Caco-2 (cell line): Measurements from ENCODE around the gene TCAF1. TPM values are rescaled to one million over a fixed set of nuclear protein-coding genes. Genes with fewer than 3 reads are reported as not detected.

ENCODE experiments used
- BruUV-seq: library from RNA; stranded (reverse); fragments of 400-500 nt; replicated peaks from 2 replicates; lab custom pipeline; 2021; lab: Mats Ljungman, UMichigan
- CTCF ChIA-PET: fragments of 300-600 bp; sonication (Branson Sonifier 250); formaldehyde crosslinking; loops from one replicate; lab custom pipeline; 2022; ENCODE audit warnings: antibody characterized with exemption; lab: Charles Lee
- POLR2A ChIA-PET: fragments of 300-600 bp; sonication (Branson Sonifier 250); formaldehyde crosslinking; loops from one replicate; lab custom pipeline; 2022; ENCODE audit warnings: antibody characterized with exemption; lab: Charles Lee
- DNase-seq, 2 experiments: peaks; one replicate each; pipeline versions ENCODE4 v3.0.0 to v3.0.0-alpha.2; 2020 to 2022
- H3K27me3 ChIP-seq: replicated peaks from 2 replicates; pipeline ENCODE4 v1.6.0; 2011; ENCODE audit warnings: low read length; ENCODE audit not compliant: control insufficient read depth, insufficient read depth
- H3K36me3 ChIP-seq: 2 replicates; pipeline ENCODE4 v1.5.1; 2011; ENCODE audit warnings: low read length; ENCODE audit not compliant: control insufficient read depth, insufficient read depth
- H3K4me1 ChIP-seq: fragments of 250-450 bp; sonication (Bioruptor Pico); 2 replicates; pipeline ENCODE4 v1.5.1; 2020; ENCODE audit warnings: mild to moderate bottlenecking
- H3K4me3 ChIP-seq: 2 replicates; pipeline ENCODE4 v1.5.1; 2011; ENCODE audit warnings: low read depth, mild to moderate bottlenecking, control low read depth, low read length
- H3K9me3 ChIP-seq: fragments of 250-450 bp; sonication (Bioruptor Pico); 2 replicates; pipeline ENCODE4 v1.5.1; 2020; ENCODE audit warnings: mild to moderate bottlenecking, moderate library complexity
- H3K27ac Mint-ChIP-seq: one replicate; pipeline ENCODE4 v1.8.0; 2022; ENCODE audit warnings: mixed read lengths; ENCODE audit not compliant: unreplicated experiment
- H3K27me3 Mint-ChIP-seq: one replicate; pipeline ENCODE4 v1.8.0; 2022; ENCODE audit warnings: mixed read lengths; ENCODE audit not compliant: insufficient read depth, unreplicated experiment
- H3K36me3 Mint-ChIP-seq: one replicate; pipeline ENCODE4 v1.8.0; 2022; ENCODE audit warnings: mild to moderate bottlenecking, mixed read lengths; ENCODE audit not compliant: insufficient read depth, unreplicated experiment
- H3K4me1 Mint-ChIP-seq: one replicate; pipeline ENCODE4 v1.8.0; 2022; ENCODE audit warnings: low read depth, mixed read lengths; ENCODE audit not compliant: unreplicated experiment
- H3K4me3 Mint-ChIP-seq: one replicate; pipeline ENCODE4 v1.8.0; 2022; ENCODE audit warnings: mild to moderate bottlenecking, moderate library complexity, mixed read lengths; ENCODE audit not compliant: unreplicated experiment
- H3K9me3 Mint-ChIP-seq: one replicate; pipeline ENCODE4 v1.8.0; 2022; ENCODE audit warnings: mixed read lengths; ENCODE audit not compliant: unreplicated experiment
- intact Hi-C: fragments of 100-400 bp; cut with micrococcal nuclease; formaldehyde crosslinking; loops from one replicate; pipeline ENCODE4 v1.10.0; 2022; ENCODE audit not compliant: unreplicated experiment
- total RNA-seq: library from RNA; stranded (reverse); gene quantifications from 2 replicates; pipeline ENCODE4 v1.2.3, GENCODE V29; 2022
- TF ChIP-seq, protein P1 (sequence below), 2 experiments: fragments of 200-600 bp in 1 of 2; IDR thresholded peaks; 1 replicate in 1 of 2; 2 replicates in 1 of 2; pipeline versions ENCODE4 v1.5.1 to v1.8.0; 2011 to 2022; ENCODE audit warnings: antibody characterized with exemption in 1 of 2, control low read depth in 1 of 2, inconsistent platforms in 1 of 2, low read depth in 1 of 2, low read length in 1 of 2, mild to moderate bottlenecking in 1 of 2, moderate library complexity in 1 of 2; ENCODE audit not compliant: insufficient read depth in 1 of 2, severe bottlenecking in 1 of 2, unreplicated experiment in 1 of 2

The TCAF1 gene
- total RNA-seq, 1 experiment from 2014 or later = 92.3 TPM

- H3K27me3 Mint-ChIP-seq = no peaks in the 10 kb centered on the region
Measured at GRCh38 chr7:143892527-143893300, 9.3 kb downstream of the TCAF1 start.

GRCh38 chr7:143891457-143891856 lies 10.5 kb downstream of the TCAF1 start:
- DNase-seq = no peak
- H3K4me3 ChIP-seq = no peak overlapping the region
- no peaks in the 10 kb centered on the region for H3K4me1 ChIP-seq
- peaks cover 12% of the 10 kb centered on the region for H3K4me1 Mint-ChIP-seq
- H3K36me3 Mint-ChIP-seq = peaks cover 53% of the 10 kb centered on the region
- H3K27me3 Mint-ChIP-seq = no peaks in the 10 kb centered on the region
- no peak overlapping the region for H3K27ac Mint-ChIP-seq
- H3K9me3 ChIP-seq = peaks cover 12% of the 10 kb centered on the region; the same call in 1 of the 2 replicates
- no TSS peak for BruUV-seq
- TF ChIP-seq, protein P1, sequence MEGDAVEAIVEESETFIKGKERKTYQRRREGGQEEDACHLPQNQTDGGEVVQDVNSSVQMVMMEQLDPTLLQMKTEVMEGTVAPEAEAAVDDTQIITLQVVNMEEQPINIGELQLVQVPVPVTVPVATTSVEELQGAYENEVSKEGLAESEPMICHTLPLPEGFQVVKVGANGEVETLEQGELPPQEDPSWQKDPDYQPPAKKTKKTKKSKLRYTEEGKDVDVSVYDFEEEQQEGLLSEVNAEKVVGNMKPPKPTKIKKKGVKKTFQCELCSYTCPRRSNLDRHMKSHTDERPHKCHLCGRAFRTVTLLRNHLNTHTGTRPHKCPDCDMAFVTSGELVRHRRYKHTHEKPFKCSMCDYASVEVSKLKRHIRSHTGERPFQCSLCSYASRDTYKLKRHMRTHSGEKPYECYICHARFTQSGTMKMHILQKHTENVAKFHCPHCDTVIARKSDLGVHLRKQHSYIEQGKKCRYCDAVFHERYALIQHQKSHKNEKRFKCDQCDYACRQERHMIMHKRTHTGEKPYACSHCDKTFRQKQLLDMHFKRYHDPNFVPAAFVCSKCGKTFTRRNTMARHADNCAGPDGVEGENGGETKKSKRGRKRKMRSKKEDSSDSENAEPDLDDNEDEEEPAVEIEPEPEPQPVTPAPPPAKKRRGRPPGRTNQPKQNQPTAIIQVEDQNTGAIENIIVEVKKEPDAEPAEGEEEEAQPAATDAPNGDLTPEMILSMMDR (IDR thresholded peaks at IDR 0.05; ENCODE audit: insufficient read depth in 1 of 2, low read depth in 1 of 2, low read length in 1 of 2, severe bottlenecking in 1 of 2, unreplicated experiment in 1 of 2) = no peak
- CTCF ChIA-PET = no interaction called here
- no peaks in the 10 kb centered on the region for H3K27me3 ChIP-seq
- H3K4me3 Mint-ChIP-seq = no peak overlapping the region
- POLR2A ChIA-PET = no interaction called here
- H3K36me3 ChIP-seq = no peaks in the 10 kb centered on the region; the same call in 1 of the 2 replicates
- intact Hi-C loops = no loop called here
- peaks cover 9% of the 10 kb centered on the region for H3K9me3 Mint-ChIP-seq

More at GRCh38 chr7:143892527-143893300, 9.3 kb downstream of the TCAF1 start:
- peaks cover 12% of the 10 kb centered on the region; the same call in 1 of the 2 replicates for H3K9me3 ChIP-seq
- TF ChIP-seq, protein P1 (IDR thresholded peaks at IDR 0.05; ENCODE audit: insufficient read depth in 1 of 2, low read depth in 1 of 2, low read length in 1 of 2, severe bottlenecking in 1 of 2, unreplicated experiment in 1 of 2) = peak; percentile 15 to 22
- POLR2A ChIA-PET = no interaction called here
- Mint-ChIP-seq H3K4me1 (peaks cover 12% of the 10 kb centered on the region), H3K4me3 (no peak overlapping the region), H3K36me3 (peaks cover 41% of the 10 kb centered on the region), H3K27ac (no peak overlapping the region), H3K9me3 (peaks cover 9% of the 10 kb centered on the region)
- intact Hi-C loops = no loop called here
- no peaks in the 10 kb centered on the region; the same call in 1 of the 2 replicates for H3K36me3 ChIP-seq
- no peak overlapping the region for H3K4me3 ChIP-seq
- H3K27me3 ChIP-seq = no peaks in the 10 kb centered on the region
- H3K4me1 ChIP-seq = no peaks in the 10 kb centered on the region
- peak in 1 of 2 experiments; percentile 35 for DNase-seq
- no TSS peak for BruUV-seq
- CTCF ChIA-PET = interaction anchor here (0.6 kb wide), 3 partner anchors 9 to 18 kb away, joined by 3 to 10 read pairs (median 3); partner anchors contain the start of gene TCAF1

GRCh38 chr7:143890558-143890957 lies 11.4 kb downstream of the TCAF1 start:
- Mint-ChIP-seq H3K9me3 (peaks cover 9% of the 10 kb centered on the region), H3K27ac (no peak overlapping the region), H3K4me1 (peaks cover 10% of the 10 kb centered on the region), H3K36me3 (peaks cover 59% of the 10 kb centered on the region), H3K4me3 (no peak overlapping the region), H3K27me3 (no peaks in the 10 kb centered on the region)
- TF ChIP-seq, protein P1 (IDR thresholded peaks at IDR 0.05; ENCODE audit: insufficient read depth in 1 of 2, low read depth in 1 of 2, low read length in 1 of 2, severe bottlenecking in 1 of 2, unreplicated experiment in 1 of 2) = no peak
- DNase-seq = no peak
- ChIA-PET CTCF (no interaction called here), POLR2A (no interaction called here)
- BruUV-seq = no TSS peak
- H3K4me3 ChIP-seq = no peak overlapping the region
- H3K9me3 ChIP-seq = peaks cover 12% of the 10 kb centered on the region; the same call in 1 of the 2 replicates
- intact Hi-C loops = no loop called here
- no peaks in the 10 kb centered on the region for H3K27me3 ChIP-seq
- H3K36me3 ChIP-seq = peaks cover 2% of the 10 kb centered on the region; the same call in 1 of the 2 replicates
- no peaks in the 10 kb centered on the region for H3K4me1 ChIP-seq
